HG02938 (cell line): ENCODE data around the gene UCP2.
"Not testable (repeated sequence)": the region's sequence is repeated elsewhere in the genome, so short reads cannot be mapped to it uniquely, and the experiment has no call there.

Source experiments
- ATAC-seq: cut with Tn5 transposase; IDR thresholded peaks from one replicate; pipeline ENCODE4 v1.9.1; 2021; ENCODE audit warnings: mild to moderate bottlenecking, moderate library complexity; ENCODE audit not compliant: unreplicated experiment

UCP2 gene

DNA sequence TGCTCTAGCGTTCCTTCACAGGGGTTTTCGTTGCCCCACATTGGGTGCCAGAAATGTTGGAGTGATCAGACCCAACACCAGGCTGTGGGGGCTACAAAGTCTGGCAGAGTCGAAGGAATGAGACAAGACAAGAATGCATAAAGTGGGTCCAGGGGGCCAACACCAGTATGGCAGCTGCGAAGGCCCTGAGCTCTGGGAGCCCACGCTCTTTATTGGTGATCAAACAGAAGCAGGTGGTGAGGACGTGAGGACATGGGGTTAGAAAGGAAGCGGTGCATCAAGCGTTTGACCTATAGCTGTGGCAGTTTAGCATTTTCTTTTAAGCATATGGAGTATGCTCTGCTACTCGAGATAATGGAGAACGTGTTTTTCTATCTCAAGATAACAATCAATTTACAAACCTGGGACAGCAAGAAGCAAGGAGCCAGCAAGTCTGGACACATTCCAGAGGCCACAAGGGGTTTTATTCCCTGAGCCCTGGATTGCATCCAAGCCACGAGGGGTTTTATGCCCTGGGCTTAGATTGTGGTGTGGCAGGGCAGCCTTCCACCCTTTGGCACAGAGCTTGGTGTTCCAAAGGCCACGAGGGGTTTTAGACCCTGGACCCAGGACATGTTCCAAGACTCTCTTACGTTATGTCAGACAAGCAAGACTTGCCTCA, 35.7 kb downstream of the UCP2 start:
- no peak for ATAC-seq

DNA sequence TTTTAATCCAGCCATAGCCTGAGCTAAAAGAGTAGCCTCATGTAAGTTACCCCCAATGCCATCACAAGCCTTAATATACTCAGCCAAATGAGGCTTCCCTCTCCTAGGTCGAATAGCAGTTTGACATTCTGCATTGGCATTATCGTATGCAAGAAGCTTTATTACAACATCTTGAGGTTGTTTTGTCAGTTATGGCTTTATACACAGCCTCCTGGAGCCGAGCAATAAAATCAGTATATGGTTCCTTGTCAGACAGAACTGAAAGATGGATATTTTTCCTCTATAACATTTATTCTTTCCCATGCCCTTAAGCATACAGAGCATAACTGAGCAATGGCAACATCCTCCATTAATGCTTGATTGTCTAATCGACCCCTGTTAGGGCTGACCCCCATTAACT, 37.2 kb downstream of the UCP2 start:
- no peak for ATAC-seq

DNA sequence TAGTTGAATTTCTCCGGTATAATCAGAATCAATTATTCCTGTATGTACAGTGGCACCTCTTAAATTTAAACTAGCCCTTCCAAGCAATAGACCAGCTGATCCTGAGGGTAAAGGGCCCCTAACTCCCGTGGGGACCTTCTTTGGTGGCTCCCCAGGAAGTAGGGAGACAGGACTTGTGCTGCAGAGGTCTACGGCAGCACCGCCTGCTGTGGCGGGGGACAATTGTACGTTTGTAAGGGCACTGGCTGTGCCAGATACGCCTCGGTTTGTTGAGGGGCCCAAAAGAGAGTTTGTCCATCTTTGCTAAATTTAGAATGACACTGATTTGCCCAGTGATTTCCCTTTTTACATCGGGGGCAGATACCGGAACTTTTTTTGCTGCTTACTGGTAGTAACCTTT, 37.7 kb downstream of the UCP2 start:
- ATAC-seq: no peak

GRCh38 chr11:73944085-73944484, 38.6 kb downstream of the UCP2 start:
- no peak for ATAC-seq

GRCh38 chr11:73942010-73942409, 40.6 kb downstream of the UCP2 start:
- ATAC-seq: no peak

- ATAC-seq: no peak
Observed at GRCh38 chr11:73940801-73941570, 41.7 kb downstream of the UCP2 start.

DNA sequence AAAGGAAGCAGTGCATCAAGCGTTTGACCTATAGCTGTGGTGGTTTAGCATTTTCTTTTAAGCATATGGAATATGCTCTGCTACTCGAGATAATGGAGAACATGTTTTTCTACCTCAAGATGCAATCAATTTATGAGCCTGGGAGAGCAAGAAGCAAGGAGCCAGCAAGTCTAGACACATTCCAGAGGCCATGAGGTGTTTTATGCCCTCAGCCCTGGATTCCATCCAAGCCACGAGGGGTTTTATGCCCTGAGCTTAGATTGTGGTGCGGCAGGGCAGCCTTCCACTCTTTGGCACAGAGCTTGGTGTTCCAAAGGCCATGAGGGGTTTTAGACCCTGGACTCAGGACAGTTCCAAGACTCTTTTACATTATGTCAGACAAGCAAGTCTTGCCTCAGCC, 43.5 kb downstream of the UCP2 start:
- no peak for ATAC-seq

GRCh38 chr11:73936047-73936446, 46.6 kb downstream of the UCP2 start:
- not testable (repeated sequence) for ATAC-seq

GRCh38 chr11:73932781-73933180, 49.9 kb downstream of the UCP2 start:
- ATAC-seq: no peak

GRCh38 chr11:73931951-73932350, 50.7 kb downstream of the UCP2 start:
- ATAC-seq: no peak

- no peak for ATAC-seq
Observed at GRCh38 chr11:73931039-73931645, 51.5 kb downstream of the UCP2 start.

DNA sequence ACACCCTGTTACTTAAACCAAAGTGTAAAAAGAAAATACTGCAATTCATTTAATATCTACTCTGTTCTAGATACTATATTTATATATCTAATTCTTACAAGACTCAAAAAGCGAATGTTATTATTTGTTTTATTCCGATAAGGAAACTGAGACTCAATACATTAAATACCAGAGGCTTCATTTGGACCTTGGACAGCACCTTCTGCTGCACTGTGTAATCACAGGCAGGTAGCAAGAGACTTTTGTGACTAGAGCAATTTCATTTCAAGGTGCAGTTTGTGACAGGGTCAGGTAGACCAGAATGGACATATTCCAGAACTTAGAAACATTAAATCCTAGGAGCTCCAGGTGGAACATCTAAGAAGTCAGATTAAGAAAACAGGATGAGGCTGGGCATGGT, 53.3 kb downstream of the UCP2 start:
- ATAC-seq: no peak
